Head of caudate nucleus (tissue), 42 donors: Measurements from ENCODE around the gene LIPT2.
"Not testable (repeated sequence)": the region's sequence is repeated elsewhere in the genome, so short reads cannot be mapped to it uniquely, and the experiment has no call there.

ENCODE experiments used
- DNase-seq, 42 donors: peaks; one replicate each; pipeline versions ENCODE4 v3.0.0 to v3.0.0-alpha.2; 2020 to 2021; ENCODE audit warnings: mixed read lengths in 7 of 42
- intact Hi-C: fragments of 100-400 bp; cut with DNase I; formaldehyde crosslinking; loops from one replicate; pipeline ENCODE4 v1.15.0; 2022

LIPT2 gene

DNA sequence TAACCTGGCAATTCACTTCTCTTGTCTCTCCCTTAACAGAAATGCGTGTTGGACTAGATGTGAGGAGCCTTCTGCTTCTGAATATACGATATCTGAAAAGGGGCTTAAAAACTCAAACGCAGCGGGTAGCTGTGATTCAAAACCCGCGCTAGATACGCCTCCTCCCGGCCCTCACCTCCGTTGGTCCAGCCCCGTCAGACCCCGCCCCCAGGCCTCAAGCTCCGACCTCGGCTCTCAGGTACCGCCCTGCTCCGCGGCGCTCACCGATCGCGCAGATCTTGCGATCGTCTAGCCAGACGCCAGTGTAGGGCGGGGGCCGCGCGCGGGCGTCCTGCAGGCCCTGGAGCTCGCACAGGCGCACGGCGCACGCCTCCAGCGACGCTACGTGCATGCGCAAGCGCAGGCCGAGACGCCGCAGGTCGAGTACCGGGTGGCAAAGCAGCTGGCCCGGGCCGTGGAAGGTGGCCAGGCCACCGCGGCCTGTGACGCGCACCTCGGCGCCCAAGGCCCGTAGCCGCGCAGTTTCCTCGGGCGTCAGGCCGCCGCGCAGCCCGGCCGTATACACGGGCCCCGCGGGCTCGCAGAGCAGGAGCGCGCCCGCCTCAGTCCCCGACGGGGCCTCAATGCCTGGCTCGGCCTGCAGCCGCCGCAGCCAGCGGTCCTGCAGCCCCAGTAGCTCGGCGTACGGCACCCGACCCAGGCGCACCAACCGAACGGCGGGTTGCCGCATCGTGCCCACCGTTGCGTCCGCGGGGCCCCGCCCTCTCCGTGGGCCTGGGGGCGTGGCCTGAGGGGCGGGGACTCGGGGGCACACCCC is at the start of gene LIPT2:
LIPT2 (minus strand) TSS at position 751 of the 817 bp plus-strand sequence; CDS start at position 730, 21 bp downstream.
- peak; percentile 85 to 99 (median 94) for DNase-seq
- intact Hi-C loops: no loop called here

DNA sequence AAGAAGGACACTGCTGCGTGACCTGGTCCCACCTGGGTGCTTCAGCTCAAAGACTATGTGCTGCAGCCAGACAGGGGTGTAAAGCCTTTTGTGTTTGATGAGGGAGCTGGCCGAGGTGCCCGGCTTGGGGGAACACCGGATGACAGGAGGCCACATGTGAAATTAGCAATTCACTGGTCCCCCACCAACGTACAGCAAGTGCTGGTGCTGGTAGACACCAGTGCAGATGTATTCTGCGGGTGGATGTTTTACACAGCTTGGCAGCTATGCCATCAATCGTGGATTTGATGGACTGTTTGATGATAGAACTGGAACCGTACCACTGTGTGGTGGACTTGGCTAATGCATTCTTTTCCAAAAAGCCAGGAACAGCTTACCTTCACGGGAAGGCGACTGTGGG is 47.9 kb upstream of the LIPT2 start:
- peak in 1 of 42 donors; percentile 19 for DNase-seq

DNA sequence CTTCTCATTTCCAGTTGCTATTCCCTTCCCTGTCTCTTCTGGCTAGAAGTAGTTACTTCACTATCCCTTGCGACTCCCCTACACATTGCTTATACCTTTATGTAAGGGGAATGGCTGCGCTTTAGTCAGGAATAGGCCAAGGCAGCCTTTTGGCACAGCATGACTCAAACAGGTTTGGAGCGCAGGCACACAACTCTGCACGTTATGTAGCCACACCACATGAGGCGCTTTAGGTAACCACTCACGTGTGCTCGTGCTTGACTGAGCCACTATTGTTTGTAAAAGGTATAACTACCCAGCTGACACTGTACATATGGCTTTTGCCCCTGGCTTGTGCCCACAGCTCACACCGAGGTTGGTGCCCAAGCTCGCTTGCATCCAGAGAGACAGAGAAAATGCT is 46.7 kb upstream of the LIPT2 start:
- intact Hi-C loops: no loop called here
- DNase-seq: peak in 1 of 42 donors; percentile 4

More for the DNA sequence above, 47.9 kb upstream of the LIPT2 start:
- intact Hi-C loops: no loop called here

DNA sequence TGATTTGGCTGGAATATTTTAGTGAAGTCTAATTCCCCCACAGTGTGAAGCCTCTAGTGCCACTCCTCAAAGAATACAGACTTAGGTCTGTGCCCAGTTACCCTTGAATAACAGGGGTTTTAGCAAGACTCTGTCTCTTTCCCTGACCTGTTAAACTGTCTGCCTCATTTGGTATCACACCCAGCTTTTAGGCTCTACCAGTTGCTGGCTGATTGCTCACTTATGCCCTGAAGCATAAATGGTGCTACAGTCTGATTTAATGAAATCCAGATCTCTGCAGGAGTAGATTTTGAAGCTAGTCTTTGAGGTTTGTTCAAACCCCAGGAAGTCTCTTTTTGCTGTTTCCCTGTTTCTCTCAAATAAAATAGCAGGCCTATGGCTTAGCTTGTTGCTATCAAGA is 45.2 kb upstream of the LIPT2 start:
- DNase-seq: no peak
- intact Hi-C loops: no loop called here

DNA sequence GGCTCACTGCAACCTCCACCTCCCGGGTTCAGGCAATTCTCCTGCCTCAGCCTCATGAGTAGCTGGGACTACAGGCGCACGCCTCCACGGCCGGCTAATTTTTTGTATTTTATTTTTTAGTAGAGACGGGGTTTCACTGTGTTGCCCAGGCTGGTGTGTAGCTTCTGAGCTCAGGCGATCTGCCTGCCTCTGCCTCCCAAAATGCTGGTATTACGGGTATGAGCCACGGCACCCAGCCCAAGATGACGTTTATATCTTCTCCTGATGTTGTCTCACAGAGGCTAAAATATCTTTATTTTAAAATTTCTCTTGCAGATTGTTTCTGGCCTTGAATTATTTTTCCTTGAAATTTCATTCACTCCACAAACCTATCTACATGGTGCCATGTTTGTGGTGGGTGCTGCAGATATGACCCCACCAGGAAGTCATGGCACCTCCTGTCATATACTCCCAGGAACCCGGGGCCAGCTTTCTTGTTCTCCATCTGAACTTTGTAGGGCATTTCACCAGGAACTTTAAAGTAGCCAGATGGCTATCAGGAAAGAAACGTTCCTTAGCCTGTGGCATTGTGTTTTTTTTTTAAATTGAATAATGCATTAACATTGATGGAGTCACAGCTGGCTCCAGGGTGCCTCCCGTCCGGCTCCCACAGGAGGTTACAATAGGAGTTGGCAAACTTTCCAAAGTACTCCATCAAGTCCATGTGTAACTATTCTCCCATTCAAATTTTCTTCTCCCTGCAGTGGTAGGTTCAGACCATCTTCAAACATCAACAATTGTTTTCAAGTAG is 42.0 kb upstream of the LIPT2 start:
- peak in 1 of 42 donors; percentile 31 for DNase-seq
- intact Hi-C loops: no loop called here

DNA sequence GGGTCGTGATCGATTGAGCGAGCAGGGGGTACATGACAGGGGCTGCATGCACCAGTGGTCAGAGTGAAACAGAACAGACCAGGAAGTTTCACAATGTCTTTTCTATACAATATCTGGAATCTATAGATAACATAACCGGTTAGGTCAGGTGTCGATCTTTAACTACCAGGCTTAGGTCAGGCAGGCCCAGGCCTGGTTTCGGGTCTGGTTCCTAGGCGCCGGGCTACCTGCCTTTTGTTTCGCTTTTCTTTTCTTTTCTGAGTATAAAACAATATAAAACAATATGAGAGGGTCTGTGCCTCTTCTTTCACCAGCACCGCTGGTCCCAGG is 41.4 kb upstream of the LIPT2 start:
- DNase-seq, intact Hi-C loops: not testable (repeated sequence)

DNA sequence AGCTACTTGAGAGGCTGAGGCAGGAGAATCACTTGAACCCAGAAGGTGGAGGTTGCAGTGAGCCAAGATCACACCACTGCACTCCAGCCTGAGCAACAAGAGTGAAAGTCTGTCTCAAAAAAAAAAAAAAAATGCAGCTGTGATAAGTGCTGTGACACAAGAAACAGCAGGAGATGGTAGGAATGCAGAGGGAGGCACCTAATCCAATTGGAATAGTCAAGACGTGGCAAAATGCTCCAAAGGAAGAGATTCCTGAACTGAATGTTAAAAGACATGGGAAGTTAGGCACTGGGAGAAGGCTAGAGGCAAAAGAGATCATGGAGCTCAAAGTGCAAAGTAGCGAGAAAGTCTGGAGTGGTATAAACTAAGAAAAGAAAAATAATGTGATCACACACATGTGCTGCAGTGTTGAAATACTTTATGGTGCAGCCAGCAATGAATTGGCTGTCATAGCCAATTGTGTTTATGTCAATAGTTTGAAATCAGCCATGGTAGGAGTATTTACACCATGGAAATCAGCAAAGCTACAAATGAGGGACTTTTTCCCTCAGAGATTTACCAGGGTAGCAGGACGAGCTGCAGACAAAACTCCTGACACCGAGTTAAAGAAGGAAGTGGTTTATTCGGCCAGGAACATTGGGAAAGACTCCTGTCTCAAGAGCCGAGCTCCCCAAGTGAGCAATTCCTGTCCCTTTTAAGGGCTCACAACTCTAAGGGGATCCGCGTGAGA is 40.9 kb upstream of the LIPT2 start:
- DNase-seq: peak in 1 of 42 donors; percentile 5
- intact Hi-C loops: no loop called here

DNA sequence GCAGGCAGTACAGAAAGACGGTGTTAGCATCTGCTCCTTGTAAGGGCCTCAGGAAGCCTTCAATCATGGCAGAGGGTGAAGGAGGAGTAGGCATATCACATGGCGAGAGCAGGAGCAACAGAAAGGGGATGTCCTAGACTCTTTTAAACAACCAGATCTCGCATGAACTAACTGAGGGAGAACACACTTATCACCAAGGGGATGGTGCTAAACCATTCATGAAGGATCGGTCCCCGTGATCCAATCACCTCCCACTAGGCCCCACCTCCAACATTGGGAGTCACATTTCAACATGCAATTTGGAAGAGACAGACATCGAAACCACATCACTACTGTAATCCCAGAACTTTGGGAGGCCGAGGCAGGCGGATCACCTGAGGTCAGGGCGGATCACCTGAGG is 39.9 kb upstream of the LIPT2 start:
- DNase-seq: peak in 1 of 42 donors; percentile 10
- intact Hi-C loops: no loop called here

DNA sequence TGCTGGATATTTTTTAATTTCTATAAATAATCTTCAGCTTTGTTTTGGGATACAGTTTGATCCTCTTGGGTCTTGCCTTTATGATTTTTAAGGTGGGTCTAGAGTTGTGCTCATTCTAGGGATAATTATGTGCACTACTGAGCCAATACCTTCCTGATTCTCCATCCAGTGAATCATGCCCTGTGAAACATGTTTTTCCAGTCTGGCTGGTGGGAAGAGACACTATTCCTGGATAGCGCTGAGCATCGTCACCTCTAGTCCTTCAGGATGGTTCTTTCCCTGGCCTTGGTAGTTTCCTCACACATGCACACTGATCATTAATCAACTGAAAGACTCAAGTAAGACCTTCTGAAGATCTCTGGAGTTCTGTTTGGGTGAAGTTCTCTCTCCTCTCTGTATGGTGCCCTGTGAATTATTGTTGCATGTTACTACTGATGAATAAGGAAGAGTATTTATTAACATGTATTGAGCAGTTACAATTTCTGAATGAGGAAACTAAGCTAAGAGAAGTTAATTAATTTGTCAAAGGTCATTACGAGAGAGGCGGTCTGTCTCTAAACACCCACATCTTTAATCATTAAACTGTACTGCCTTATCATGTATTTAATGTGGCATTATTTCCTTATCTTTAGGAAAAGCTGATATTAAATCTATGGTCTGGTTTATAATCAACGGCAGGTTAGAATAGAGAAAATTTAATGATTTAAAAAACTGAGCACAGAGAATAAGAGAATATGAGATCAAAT is 39.1 kb upstream of the LIPT2 start:
- intact Hi-C loops: no loop called here
- no peak for DNase-seq

DNA sequence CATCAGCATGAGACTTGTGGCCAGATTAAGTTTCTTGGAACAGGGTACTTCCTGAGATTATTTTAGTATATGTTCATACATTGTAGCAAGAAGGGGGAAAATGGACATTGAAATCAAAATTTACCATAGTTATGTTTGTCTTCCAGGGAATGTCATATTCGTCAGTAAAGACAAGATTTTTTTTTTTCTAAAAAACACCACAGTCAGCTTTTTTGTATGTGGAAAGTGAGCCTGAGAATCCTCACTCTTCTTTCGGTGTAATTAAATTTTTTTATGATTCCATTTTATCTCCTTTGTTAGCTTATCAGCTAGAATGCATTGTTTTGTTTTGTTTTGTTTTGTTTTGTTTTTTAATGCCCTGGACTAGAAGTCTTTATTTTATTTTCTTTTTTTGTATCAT is 31.5 kb upstream of the LIPT2 start:
- no peak for DNase-seq

DNA sequence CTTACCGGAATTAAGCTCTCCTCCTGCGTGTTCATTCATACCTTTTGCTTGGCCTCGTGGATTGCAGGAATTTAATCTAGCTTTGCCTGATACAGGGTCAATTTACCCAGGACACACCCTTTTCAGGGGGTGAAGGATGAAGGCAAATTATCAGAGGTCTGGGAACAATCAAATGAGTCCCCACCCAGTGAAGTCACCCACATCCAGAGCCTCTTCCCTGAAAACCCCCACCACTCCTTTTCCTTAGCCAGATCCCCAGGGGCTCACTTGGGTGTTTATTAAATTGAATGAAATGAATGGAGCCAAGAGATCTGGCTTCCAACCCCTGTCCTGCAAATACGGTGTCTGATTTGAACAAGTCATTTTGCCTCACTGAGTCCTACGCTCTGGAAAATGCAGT is 31.0 kb upstream of the LIPT2 start:
- intact Hi-C loops: no loop called here
- no peak for DNase-seq

More for the DNA sequence above, 31.5 kb upstream of the LIPT2 start:
- intact Hi-C loops: no loop called here

DNA sequence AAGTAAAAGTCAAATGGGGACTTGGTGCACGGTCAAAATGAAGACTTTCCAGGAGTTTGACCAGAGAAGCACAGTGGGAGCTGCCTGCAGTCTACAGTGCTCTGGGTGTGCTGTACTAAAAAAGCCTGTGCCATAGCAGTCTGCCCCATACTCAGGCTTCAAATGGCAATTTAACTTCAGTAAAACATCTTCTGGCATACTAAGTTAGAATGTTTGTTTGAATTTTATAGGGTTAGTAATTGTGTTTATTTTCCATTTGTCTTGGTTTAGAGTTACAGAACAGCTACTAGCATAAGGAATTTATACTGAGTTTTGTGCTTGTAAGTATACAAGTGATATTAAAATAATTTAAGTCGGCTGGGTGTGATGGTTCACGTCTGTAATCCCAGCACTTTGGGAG is 29.3 kb upstream of the LIPT2 start:
- DNase-seq: no peak
- intact Hi-C loops: no loop called here

DNA sequence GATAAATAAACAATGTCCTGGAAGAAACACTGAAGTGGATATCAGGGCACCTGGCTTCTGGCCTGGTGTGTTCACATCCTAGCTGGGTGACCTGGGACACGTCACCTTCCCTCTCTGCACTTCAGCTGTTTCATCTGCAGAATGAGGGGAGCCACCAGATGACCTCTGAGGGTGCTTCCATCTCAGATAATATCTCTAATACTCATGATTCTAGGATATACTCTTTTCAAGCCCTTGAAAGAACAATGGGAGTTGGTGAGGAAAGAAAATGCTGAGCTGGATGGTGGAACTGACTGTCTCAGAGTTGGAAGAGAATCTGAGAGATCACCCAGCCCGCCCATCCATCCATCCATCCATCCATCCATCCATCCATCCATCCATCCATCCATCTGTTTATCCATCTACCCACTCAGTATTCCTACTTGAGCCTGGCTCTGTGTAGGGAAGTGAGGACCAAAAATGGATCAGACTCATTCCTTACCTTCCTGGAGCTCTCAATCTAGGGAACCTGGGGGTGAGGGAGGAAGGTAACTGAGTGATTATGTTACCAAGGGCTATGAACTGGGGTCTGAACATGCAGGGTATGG is 28.2 kb upstream of the LIPT2 start:
- intact Hi-C loops: no loop called here
- peak in 1 of 42 donors; percentile 25 for DNase-seq

DNA sequence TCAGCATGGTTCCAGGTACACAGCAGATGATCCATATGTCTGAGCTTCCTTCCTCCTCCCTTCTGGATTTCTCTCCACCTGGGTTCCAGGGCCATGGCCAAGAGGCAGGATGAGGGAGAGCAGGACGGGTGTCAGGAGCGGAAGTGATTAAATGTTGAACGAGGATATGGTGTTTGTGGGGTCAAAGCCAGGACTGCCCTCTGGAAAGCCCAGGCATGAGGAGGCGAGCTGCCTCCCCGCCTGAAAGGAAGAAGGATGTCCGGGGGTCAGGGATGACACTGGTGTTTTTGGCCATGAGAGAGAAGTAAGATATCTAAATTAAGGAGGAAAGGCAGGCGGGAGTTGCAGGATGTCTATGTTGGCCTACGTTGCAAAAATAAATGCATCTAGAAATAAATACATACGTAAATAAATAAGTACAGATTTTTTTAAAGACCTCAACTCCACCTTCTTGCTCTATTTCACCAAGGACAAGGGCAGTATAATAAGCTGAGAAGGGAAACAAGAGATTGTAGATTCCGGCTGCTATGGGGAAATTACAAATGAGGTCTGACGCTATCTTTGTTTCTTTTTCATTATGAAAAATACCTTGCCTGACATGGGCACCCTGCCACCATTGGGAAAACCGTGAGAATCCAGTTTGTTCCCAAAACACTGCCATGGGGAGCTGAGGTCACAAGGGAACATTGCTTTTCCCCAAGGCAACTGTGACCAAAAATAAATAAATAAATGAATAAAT is 27.6 kb upstream of the LIPT2 start:
- DNase-seq: no peak
- intact Hi-C loops: no loop called here

DNA sequence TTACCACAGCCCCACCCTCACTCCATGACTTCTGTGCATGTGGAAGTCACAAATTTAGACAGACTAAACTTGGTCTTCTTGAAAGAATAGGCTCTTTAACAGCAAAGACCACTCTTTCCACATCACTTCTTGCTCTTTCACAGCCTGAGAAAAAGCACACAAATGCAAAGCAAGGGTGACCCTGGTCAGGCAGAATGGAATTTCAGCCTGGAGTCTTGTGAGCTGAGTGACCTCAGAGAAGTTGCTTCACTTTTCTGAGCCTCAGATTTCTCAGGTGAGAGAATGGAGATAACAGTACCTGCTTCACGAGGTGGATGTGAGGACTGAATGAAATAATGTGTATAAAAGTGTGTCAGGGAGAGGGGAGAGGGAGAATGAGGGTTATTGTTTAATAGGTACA is 26.8 kb upstream of the LIPT2 start:
- intact Hi-C loops: no loop called here
- no peak for DNase-seq

DNA sequence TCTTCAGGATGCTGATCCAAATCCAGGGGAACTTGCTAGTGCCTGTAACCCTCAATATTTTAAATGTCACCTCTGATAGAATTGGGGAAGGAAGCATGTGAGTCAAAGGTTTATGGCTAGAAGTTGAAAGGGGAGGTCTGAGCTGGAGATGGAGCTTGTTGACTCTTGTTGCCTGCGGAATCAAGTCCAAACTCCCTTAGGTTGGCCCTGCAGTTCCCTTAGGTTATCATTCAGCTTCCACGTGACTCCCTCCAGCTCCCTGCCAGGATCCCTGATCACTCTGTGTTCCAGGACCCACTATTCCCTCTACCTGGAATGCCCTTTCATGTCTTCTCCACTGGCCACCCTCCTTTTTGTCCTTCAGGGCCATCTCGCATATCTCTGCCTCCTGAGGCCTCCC is 26.2 kb upstream of the LIPT2 start:
- intact Hi-C loops: no loop called here
- DNase-seq: no peak

DNA sequence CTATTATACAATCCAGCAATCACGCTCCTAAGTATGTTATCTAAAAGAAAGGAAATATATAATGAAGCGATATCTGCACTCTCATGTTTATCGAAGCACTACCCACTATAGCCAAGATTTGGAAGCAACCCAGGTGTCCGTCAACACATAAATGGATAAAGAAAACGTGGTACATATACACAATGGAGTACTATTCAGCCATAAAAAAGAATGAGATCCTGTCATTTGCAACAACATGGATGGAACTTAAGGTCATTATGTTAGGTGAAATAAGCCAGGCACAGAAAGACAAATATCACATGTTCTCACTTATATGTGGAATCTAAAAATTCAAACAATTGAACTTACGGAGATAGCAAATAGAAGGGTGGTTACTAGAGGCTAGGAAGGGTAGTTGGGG is 24.1 kb upstream of the LIPT2 start:
- intact Hi-C loops, DNase-seq: not testable (repeated sequence)

DNA sequence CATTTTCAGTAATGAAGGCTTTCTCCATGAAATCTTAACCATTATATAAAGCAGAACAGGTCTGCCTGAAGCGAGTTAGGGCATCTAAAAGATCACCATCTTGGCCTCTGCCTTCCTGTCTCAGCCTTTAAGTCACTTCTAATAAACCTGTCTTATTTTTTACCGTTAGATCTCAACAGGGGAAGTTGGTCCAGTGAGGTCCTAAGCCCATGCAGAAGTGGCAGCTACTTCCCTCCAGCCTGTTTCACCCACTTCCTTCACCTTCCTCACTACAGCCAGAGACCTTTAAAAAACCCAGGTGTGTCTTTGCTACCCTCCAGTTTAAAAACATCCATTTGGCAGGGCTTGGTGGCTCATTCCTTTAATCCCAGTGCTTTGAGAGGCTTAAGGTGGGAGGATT is 14.1 kb upstream of the LIPT2 start:
- intact Hi-C loops: no loop called here
- no peak for DNase-seq
